Fibroblast of the aortic adventitia (primary cell): ENCODE measurements around the gene PTGFRN. TPM values are rescaled to one million over a fixed set of nuclear protein-coding genes. Genes with fewer than 3 reads are reported as not detected.

Experiments used
- DNase-seq: peaks from one replicate; pipeline ENCODE4 v3.0.0-alpha.2; 2010; ENCODE audit warnings: low read depth
- H3K4me3 ChIP-seq: 2 replicates; pipeline ENCODE4 v1.5.1; 2011; ENCODE audit warnings: low read depth, mild to moderate bottlenecking, control low read depth, low read length, moderate library complexity
- total RNA-seq: library from RNA; depleted of rRNA; stranded (reverse); fragments of >200 nt; gene quantifications from 2 replicates; pipeline ENCODE4 v1.2.3, GENCODE V29; 2012; ENCODE audit warnings: low replicate concordance
- TF ChIP-seq, protein P1 (sequence below): IDR thresholded peaks from 2 replicates; pipeline ENCODE4 v1.5.1; 2011; ENCODE audit warnings: mild to moderate bottlenecking, low read length, control low read depth, inconsistent platforms; ENCODE audit not compliant: insufficient read depth

PTGFRN gene
- total RNA-seq, 1 donor = 39.8 TPM

DNA sequence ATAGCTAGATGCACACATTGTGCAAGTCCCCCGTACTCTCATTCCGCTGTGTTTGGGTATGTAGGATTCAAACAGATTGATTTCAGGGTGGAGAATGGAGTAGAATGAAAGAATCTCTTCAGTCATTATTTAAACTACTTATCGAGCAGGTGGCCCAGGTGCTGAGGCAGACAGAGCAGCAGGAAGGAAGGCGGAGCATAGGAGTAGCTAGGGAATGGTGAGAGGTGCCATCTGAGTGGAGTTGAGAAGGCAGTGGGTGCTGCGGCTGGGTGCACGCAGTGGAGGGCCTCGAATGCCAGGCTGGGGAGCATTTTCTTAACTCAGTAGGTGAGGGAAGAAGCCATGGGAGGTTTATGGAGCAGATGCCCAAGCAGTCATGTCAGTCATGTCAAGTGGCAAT is 46.7 kb downstream of the PTGFRN start:
- TF ChIP-seq, protein P1, sequence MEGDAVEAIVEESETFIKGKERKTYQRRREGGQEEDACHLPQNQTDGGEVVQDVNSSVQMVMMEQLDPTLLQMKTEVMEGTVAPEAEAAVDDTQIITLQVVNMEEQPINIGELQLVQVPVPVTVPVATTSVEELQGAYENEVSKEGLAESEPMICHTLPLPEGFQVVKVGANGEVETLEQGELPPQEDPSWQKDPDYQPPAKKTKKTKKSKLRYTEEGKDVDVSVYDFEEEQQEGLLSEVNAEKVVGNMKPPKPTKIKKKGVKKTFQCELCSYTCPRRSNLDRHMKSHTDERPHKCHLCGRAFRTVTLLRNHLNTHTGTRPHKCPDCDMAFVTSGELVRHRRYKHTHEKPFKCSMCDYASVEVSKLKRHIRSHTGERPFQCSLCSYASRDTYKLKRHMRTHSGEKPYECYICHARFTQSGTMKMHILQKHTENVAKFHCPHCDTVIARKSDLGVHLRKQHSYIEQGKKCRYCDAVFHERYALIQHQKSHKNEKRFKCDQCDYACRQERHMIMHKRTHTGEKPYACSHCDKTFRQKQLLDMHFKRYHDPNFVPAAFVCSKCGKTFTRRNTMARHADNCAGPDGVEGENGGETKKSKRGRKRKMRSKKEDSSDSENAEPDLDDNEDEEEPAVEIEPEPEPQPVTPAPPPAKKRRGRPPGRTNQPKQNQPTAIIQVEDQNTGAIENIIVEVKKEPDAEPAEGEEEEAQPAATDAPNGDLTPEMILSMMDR = no peak
- DNase-seq = no peak
- H3K4me3 ChIP-seq = no peak overlapping the region

DNA sequence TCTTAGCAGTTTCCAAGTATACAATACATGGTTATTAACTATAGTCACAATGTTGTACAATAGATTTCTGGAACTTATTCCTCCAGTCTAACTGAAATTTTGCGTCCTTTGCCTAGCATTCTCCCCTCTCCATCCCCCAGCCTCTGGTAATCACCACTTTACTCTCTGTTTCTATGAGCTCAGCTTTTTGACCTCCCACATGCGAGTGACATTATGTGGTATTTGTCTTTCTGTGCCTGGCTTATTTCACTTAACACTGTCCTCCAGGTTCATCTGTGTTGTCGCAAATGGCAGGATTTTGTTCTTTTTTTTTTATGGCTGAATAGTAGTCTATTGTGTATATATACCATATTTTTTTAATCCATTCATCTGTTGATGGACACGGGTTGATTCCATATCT is 47.9 kb downstream of the PTGFRN start:
- H3K4me3 ChIP-seq = no peak overlapping the region
- DNase-seq = no peak
- TF ChIP-seq, protein P1 = no peak

DNA sequence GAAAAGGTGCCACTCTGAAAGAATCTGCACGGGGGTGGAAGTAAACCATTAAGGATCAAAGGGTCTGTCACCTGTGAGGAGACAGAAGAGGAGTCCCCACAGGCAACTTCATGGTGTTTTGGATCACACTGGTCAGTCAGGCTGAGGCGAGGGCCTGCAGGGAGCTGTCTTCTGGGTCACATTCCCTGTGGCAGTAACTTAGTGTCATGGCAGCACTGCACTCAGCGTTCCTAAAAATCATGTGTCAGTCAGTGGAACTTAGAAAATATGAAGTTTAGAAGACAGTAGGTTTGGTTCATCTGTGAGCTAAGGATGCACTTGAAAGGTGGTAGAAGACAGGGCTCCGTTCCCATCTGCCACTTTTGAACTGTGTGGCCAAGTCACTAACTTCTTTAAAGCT is 48.4 kb downstream of the PTGFRN start:
- DNase-seq = no peak
- TF ChIP-seq, protein P1 = no peak
- no peak overlapping the region for H3K4me3 ChIP-seq

DNA sequence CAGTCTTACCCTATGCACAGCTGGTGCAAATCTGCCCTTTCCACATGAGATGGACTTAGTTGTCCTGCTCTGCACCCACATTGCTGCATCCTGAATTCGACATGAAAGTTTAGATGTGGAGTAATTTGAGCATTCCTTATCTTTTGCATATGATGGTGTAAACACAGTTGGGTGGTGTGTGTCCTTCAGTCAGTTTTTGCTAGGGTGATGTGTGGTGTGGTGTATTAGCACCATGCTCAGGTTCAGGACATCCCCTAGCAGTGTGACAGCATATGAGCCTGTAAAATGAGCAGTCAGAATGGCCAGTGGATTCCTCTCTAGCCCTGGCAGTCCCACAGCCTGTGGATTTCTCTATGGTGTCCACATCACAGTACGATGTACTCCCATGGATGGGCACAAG is 49.3 kb downstream of the PTGFRN start:
- H3K4me3 ChIP-seq = no peak overlapping the region
- TF ChIP-seq, protein P1 = no peak
- DNase-seq = no peak

DNA sequence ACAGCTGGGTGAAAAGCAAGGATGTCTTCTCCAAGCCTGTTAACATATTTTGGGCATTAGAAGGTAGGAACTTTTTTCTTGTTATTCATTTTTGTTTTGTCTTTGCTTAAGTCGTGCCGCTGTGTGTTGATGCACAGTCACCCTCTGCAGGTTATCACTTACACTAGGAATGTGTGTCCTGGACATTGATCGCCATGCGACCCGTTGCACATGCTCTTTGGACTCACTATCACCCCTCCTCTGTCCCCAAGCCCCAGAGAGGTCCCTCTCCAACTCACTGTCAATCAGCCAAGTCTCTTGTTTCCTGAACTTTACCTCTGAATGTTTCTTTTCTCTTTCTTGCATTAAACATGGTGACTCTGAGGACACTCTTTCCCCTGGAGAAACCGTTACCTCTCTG is 51.9 kb downstream of the PTGFRN start:
- no peak for DNase-seq
- no peak overlapping the region for H3K4me3 ChIP-seq
- TF ChIP-seq, protein P1 = no peak

DNA sequence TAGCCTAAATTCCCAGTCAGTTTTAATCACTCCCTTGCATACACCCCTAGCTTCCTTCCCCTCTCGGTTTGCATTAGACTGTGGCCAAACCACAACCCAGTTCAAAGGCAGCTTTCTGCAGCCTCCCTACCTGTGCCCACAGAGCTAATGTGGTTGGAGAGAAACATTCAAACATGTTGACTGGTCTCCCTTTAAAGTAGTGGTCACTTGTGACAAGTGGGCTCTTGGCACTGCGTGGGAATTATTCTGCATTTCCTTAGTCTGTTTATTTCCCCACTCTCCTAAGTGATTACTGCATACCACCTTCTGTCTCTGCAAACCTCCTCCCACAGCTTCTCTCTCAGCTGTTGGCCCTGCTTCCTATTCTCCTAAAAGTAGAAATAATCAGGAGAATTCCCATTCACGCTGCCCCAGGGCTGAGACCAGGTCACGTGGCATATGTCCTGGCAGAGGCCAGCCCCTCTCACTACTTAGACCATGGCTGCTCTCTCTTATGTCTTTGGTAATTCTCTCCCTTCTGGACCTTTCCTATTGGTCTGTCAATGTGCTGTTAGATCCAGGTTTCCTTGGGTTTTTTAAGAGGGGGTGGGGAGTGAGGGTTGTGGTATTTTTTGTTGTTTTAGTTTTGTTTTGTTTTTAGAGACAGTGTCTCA is 53.4 kb downstream of the PTGFRN start:
- TF ChIP-seq, protein P1 = no peak
- no peak overlapping the region for H3K4me3 ChIP-seq
- DNase-seq = no peak

DNA sequence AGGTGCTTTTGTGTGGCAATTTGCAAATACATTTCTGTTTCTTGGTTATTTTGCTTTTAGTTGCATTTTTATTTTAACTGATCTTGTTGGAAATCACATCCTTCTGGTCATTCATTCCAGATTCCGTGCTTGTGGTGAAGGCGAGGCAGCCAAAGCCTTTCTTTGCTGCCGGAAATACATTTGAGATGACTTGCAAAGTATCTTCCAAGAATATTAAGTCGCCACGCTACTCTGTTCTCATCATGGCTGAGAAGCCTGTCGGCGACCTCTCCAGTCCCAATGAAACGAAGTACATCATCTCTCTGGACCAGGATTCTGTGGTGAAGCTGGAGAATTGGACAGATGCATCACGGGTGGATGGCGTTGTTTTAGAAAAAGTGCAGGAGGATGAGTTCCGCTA is 57.1 kb downstream of the PTGFRN start:
- TF ChIP-seq, protein P1 = no peak
- no peak overlapping the region for H3K4me3 ChIP-seq
- peak; percentile 37 for DNase-seq
